Hematopoietic multipotent progenitor cell treated with erythropoietin and hydrocortisone succinate and interleukin-3 and kit ligand, for 8 days (in vitro differentiated cells): ENCODE data around the gene ELAVL3.
"Not testable (repeated sequence)": the region's sequence is repeated elsewhere in the genome, so short reads cannot be mapped to it uniquely, and the experiment has no call there.

Source experiments
- DNase-seq: peaks from one replicate; pipeline ENCODE4 v3.0.0-alpha.2; 2015

The ELAVL3 gene

GRCh38 chr19:11458236-11458900 is 22.5 kb downstream of the ELAVL3 start:
- no peak for DNase-seq

GRCh38 chr19:11457831-11458230 is 23.0 kb downstream of the ELAVL3 start:
- no peak for DNase-seq

GRCh38 chr19:11457115-11457514 is 23.7 kb downstream of the ELAVL3 start:
- no peak for DNase-seq

GRCh38 chr19:11456659-11457058 is 24.2 kb downstream of the ELAVL3 start:
- DNase-seq, result no peak

GRCh38 chr19:11455233-11455554 is 25.7 kb downstream of the ELAVL3 start:
- DNase-seq, result not testable (repeated sequence)

- no peak for DNase-seq
Measured at GRCh38 chr19:11453468-11454341, 27.1 kb downstream of the ELAVL3 start.

- DNase-seq, result no peak
Measured at GRCh38 chr19:11452620-11453310, 28.1 kb downstream of the ELAVL3 start.

GRCh38 chr19:11451871-11452619 is 28.8 kb downstream of the ELAVL3 start:
- DNase-seq, result no peak

- DNase-seq, result no peak
Measured at GRCh38 chr19:11451327-11451870, 29.4 kb downstream of the ELAVL3 start.

GRCh38 chr19:11450570-11451326 is 30.1 kb downstream of the ELAVL3 start:
- DNase-seq, result no peak

GRCh38 chr19:11448923-11449554 is 31.8 kb downstream of the ELAVL3 start:
- DNase-seq, result no peak

- DNase-seq, result no peak
Measured at GRCh38 chr19:11448410-11448809, 32.4 kb downstream of the ELAVL3 start.

- no peak for DNase-seq
Measured at GRCh38 chr19:11447347-11448262, 33.2 kb downstream of the ELAVL3 start.

- DNase-seq, result peak; percentile 36
Measured at GRCh38 chr19:11446652-11447301, 34.1 kb downstream of the ELAVL3 start.

GRCh38 chr19:11446271-11446651 is 34.6 kb downstream of the ELAVL3 start:
- DNase-seq, result no peak

GRCh38 chr19:11445141-11445540 is 35.7 kb downstream of the ELAVL3 start:
- no peak for DNase-seq

- no peak for DNase-seq
Measured at GRCh38 chr19:11444059-11444458, 36.8 kb downstream of the ELAVL3 start.

GRCh38 chr19:11437955-11438354 is 42.9 kb downstream of the ELAVL3 start:
- DNase-seq, result no peak

GRCh38 chr19:11435833-11436313 is 45.0 kb downstream of the ELAVL3 start:
- DNase-seq, result peak; percentile 58
